Ishikawa (cell line): ENCODE measurements around the gene CARD9.

Experiments used
- CEBPB ChIP-seq: IDR thresholded peaks from 2 replicates; pipeline ENCODE4 v1.6.1; 2012
- CREB1 ChIP-seq: IDR thresholded peaks from 2 replicates; pipeline ENCODE4 v1.6.1; 2012; ENCODE audit warnings: low read depth
- EP300 ChIP-seq: IDR thresholded peaks from 2 replicates; pipeline ENCODE4 v1.6.1; 2012; ENCODE audit warnings: borderline replicate concordance
- FOXM1 ChIP-seq: IDR thresholded peaks from 2 replicates; pipeline ENCODE4 v1.6.1; 2012; ENCODE audit warnings: low read depth, borderline replicate concordance
- MAX ChIP-seq: IDR thresholded peaks from 2 replicates; pipeline ENCODE4 v1.6.1; 2012
- NFIC ChIP-seq: IDR thresholded peaks from 2 replicates; pipeline ENCODE4 v1.6.1; 2012
- RAD21 ChIP-seq: IDR thresholded peaks from 2 replicates; pipeline ENCODE4 v1.6.1; 2012; ENCODE audit warnings: low read depth
- TAF1 ChIP-seq: IDR thresholded peaks from 2 replicates; pipeline ENCODE4 v1.6.1; 2012; ENCODE audit warnings: low read depth, mild to moderate bottlenecking
- TF ChIP-seq, protein P1 (sequence below): IDR thresholded peaks from 2 replicates; pipeline ENCODE4 v1.6.1; 2012; ENCODE audit warnings: low read depth, mild to moderate bottlenecking
- TF ChIP-seq, protein P2 (sequence below): IDR thresholded peaks from 2 replicates; pipeline ENCODE4 v1.6.1; 2012

DNA sequence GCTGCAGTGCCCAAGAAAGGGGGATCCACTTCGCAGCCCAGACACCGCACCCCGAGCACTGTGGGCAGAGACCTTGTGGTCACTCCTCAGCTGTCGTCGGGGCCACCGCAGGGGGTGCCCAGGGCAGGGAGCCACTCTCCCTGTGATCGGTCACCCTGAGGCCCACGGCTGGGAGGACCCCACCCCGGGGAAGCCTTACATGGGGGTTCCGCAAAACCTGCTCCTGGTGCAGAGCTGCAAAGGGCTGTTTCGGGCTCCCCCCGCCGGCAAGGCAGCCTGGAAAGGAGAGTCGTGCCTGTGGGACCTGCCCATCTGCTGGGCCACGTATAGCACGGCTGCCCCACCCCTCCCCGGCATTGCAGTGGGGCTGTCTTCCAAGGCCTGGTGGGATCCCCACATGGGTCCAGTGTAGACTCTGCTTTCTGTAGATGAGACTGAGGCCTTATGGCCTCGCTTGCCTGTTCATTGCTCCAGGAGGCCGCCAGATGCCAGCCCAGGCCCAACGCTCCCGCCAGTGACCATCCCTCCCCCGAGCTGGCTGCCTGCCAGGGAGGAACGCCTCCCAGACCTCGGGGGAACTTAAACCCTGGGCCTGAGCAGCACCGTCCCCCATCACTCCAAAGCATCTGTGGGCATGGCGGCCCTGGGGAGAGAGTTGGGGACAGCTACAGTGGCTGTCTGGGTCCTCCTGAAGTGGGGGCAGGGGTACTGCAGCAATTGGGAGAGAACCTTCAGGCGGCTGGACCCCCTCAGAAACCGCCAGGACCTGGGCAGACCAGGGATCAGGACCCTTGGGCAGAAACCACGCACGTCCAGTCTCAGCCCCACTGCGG lies 8.3 kb downstream of the CARD9 start:
- TF ChIP-seq RAD21: no peak
- TF ChIP-seq CREB1: no peak
- no peak for TF ChIP-seq CEBPB
- TF ChIP-seq, protein P1, sequence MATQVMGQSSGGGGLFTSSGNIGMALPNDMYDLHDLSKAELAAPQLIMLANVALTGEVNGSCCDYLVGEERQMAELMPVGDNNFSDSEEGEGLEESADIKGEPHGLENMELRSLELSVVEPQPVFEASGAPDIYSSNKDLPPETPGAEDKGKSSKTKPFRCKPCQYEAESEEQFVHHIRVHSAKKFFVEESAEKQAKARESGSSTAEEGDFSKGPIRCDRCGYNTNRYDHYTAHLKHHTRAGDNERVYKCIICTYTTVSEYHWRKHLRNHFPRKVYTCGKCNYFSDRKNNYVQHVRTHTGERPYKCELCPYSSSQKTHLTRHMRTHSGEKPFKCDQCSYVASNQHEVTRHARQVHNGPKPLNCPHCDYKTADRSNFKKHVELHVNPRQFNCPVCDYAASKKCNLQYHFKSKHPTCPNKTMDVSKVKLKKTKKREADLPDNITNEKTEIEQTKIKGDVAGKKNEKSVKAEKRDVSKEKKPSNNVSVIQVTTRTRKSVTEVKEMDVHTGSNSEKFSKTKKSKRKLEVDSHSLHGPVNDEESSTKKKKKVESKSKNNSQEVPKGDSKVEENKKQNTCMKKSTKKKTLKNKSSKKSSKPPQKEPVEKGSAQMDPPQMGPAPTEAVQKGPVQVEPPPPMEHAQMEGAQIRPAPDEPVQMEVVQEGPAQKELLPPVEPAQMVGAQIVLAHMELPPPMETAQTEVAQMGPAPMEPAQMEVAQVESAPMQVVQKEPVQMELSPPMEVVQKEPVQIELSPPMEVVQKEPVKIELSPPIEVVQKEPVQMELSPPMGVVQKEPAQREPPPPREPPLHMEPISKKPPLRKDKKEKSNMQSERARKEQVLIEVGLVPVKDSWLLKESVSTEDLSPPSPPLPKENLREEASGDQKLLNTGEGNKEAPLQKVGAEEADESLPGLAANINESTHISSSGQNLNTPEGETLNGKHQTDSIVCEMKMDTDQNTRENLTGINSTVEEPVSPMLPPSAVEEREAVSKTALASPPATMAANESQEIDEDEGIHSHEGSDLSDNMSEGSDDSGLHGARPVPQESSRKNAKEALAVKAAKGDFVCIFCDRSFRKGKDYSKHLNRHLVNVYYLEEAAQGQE: no peak
- TF ChIP-seq TAF1: no peak
- no peak for TF ChIP-seq EP300
- TF ChIP-seq MAX: no peak
- TF ChIP-seq, protein P2, sequence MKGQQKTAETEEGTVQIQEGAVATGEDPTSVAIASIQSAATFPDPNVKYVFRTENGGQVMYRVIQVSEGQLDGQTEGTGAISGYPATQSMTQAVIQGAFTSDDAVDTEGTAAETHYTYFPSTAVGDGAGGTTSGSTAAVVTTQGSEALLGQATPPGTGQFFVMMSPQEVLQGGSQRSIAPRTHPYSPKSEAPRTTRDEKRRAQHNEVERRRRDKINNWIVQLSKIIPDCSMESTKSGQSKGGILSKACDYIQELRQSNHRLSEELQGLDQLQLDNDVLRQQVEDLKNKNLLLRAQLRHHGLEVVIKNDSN: no peak
- peak; percentile 43; the same call in 1 of the 2 replicates for TF ChIP-seq NFIC
- no peak for TF ChIP-seq FOXM1
